HepG2 (cell line): Measurements from ENCODE around the gene SHC1. TPM values are rescaled to one million over a fixed set of nuclear protein-coding genes. Genes with fewer than 3 reads are reported as not detected.

ENCODE experiments used
- ATF7 ChIP-seq, 2 experiments: fragments of 450-650 bp in 1 of 2; sonication (generic) in 1 of 2; formaldehyde crosslinking in 1 of 2; IDR thresholded peaks; 2 replicates each; pipeline versions ENCODE4 v1.4.0 to v1.6.1; 2016 to 2020; ENCODE audit warnings: antibody characterized with exemption in 1 of 2, mild to moderate bottlenecking in 1 of 2, missing genetic modification reagents in 1 of 2
- BRCA1 ChIP-seq: sonication (generic); formaldehyde crosslinking; IDR thresholded peaks from 2 replicates; pipeline ENCODE4 v1.4.0; 2020; ENCODE audit warnings: missing genetic modification reagents
- CHD4 ChIP-seq: fragments of 200-600 bp; sonication (generic); IDR thresholded peaks from 2 replicates; pipeline ENCODE4 v1.7.0; 2017; ENCODE audit warnings: mild to moderate bottlenecking, low read length, borderline replicate concordance
- DDIT3 ChIP-seq: sonication (generic); formaldehyde crosslinking; IDR thresholded peaks from 2 replicates; pipeline ENCODE4 v1.4.0; 2020; ENCODE audit warnings: mild to moderate bottlenecking, missing genetic modification reagents
- HIC2 ChIP-seq: sonication (generic); formaldehyde crosslinking; IDR thresholded peaks from 2 replicates; pipeline ENCODE4 v1.9.0; 2022; ENCODE audit warnings: low read depth, missing genetic modification reagents
- HOXA5 ChIP-seq: sonication (generic); formaldehyde crosslinking; IDR thresholded peaks from 2 replicates; pipeline ENCODE4 v1.4.0; 2020; ENCODE audit warnings: missing genetic modification reagents
- KDM5B ChIP-seq: sonication (generic); formaldehyde crosslinking; IDR thresholded peaks from 2 replicates; pipeline ENCODE4 v1.4.0; 2020; ENCODE audit warnings: missing genetic modification reagents, mild to moderate bottlenecking, borderline replicate concordance
- NCOR1 ChIP-seq: fragments of 200-600 bp; sonication (generic); IDR thresholded peaks from 2 replicates; pipeline ENCODE4 v1.7.0; 2017; ENCODE audit warnings: antibody characterized with exemption, low read length, borderline replicate concordance
- PITX1 ChIP-seq: sonication (generic); formaldehyde crosslinking; IDR thresholded peaks from 2 replicates; pipeline ENCODE4 v1.5.1; 2020; ENCODE audit warnings: mild to moderate bottlenecking, missing genetic modification reagents
- ZBTB40 ChIP-seq, 2 experiments: fragments of 450-650 bp in 1 of 2; sonication (generic) in 1 of 2; formaldehyde crosslinking in 1 of 2; IDR thresholded peaks; 2 replicates each; pipeline versions ENCODE4 v1.6.1 to v1.8.0; 2016 to 2022; ENCODE audit warnings: antibody characterized with exemption in 1 of 2, mild to moderate bottlenecking in 1 of 2, missing genetic modification reagents in 1 of 2
- ZNF547 ChIP-seq: sonication (generic); formaldehyde crosslinking; IDR thresholded peaks from 2 replicates; pipeline ENCODE4 v1.5.1; 2020; ENCODE audit warnings: mild to moderate bottlenecking, missing genetic modification reagents
- ZNF800 ChIP-seq: sonication (generic); formaldehyde crosslinking; IDR thresholded peaks from 2 replicates; pipeline ENCODE4 v1.4.0; 2020; ENCODE audit warnings: missing genetic modification reagents
- ZNF816 ChIP-seq: sonication (generic); formaldehyde crosslinking; IDR thresholded peaks from 2 replicates; pipeline ENCODE4 v1.8.0; 2022; ENCODE audit warnings: missing genetic modification reagents, mild to moderate bottlenecking, borderline replicate concordance
- polyA plus RNA-seq, 8 experiments: library from polyadenylated mRNA; depleted of rRNA in 3 of 8; stranded (reverse) in 7 of 8; unstranded in 1 of 8; fragments of >200 nt; fragmentation: Illumina TruSeq in 4 of 8; extraction: Trizol in 4 of 8; gene quantifications; 2 replicates each; pipeline versions ENCODE4 v1.2.1 to v1.2.3, GENCODE V29; 2011 to 2016; ENCODE audit warnings: low read depth in 4 of 8, missing spikeins in 1 of 8, mixed read lengths in 1 of 8; ENCODE audit not compliant: insufficient read depth in 1 of 8
- total RNA-seq, 5 experiments: library from RNA; depleted of rRNA; stranded (reverse); fragments of >200 nt; fragmentation: Illumina TruSeq; extraction: Trizol; gene quantifications; 2 replicates each; pipeline ENCODE4 v1.2.3, GENCODE V29; 2016; ENCODE audit warnings: low read depth in 1 of 5

The SHC1 gene
- total and polyA plus RNA-seq, 2 of the 13 experiments (the other 11 are each of a cell fraction or from before 2014, with no cell fraction given), result 52.0 to 137 TPM

GRCh38 chr1:154944401-154945159 lies 26.0 kb downstream of the SHC1 start (continued):
- peak; percentile 56; the same call in 1 of the 2 replicates for TF ChIP-seq HIC2 (CRISPR knock-in tag)
- TF ChIP-seq NCOR1, result peak; percentile 54; the same call in 1 of the 2 replicates
- TF ChIP-seq BRCA1, result no peak
- TF ChIP-seq ZNF547 (CRISPR knock-in tag), result no peak; the same call in 1 of the 2 replicates
- TF ChIP-seq ATF7 (IDR thresholded peaks at IDR 0.05), result peak; percentile 36; the same call in 1 of the 2 replicates
- TF ChIP-seq ATF7 (CRISPR knock-in tag; IDR thresholded peaks at IDR 0.05), result peak; percentile 56
- TF ChIP-seq DDIT3 (CRISPR knock-in tag), result no peak
- TF ChIP-seq ZNF800 (CRISPR knock-in tag), result 0 out of 2 replicates have a peak, but pooled peaks have one; percentile 37
- no peak for TF ChIP-seq CHD4
- TF ChIP-seq ZBTB40 (IDR thresholded peaks at IDR 0.05), result no peak
- TF ChIP-seq ZBTB40 (CRISPR knock-in tag; IDR thresholded peaks at IDR 0.05), result peak; percentile 18; the same call in 1 of the 2 replicates
- peak; percentile 60; the same call in 1 of the 2 replicates for TF ChIP-seq PITX1
- no peak for TF ChIP-seq KDM5B
- peak; percentile 74; the same call in 1 of the 2 replicates for TF ChIP-seq ZNF816 (CRISPR knock-in tag)
- no peak for TF ChIP-seq HOXA5
